NT2/D1 (cell line): ENCODE measurements around the gene HSBP1.

Experiments used
- DNase-seq: peaks from one replicate; pipeline ENCODE4 v3.0.0-alpha.2; 2011; ENCODE audit warnings: low read depth, low spot score
- H3K27me3 ChIP-seq: 2 replicates; pipeline ENCODE4 v1.6.0; 2011; ENCODE audit warnings: mild to moderate bottlenecking; ENCODE audit not compliant: insufficient read length, insufficient read depth
- H3K36me3 ChIP-seq: 2 replicates; pipeline ENCODE4 v1.6.1; 2011; ENCODE audit warnings: mild to moderate bottlenecking, low read length, mixed read lengths; ENCODE audit not compliant: insufficient read depth, insufficient read length
- H3K4me1 ChIP-seq: 2 replicates; pipeline ENCODE4 v1.5.1; 2011; ENCODE audit not compliant: insufficient read depth, insufficient read length
- H3K4me3 ChIP-seq: 2 replicates; pipeline ENCODE4 v1.5.1; 2011; ENCODE audit warnings: low read depth; ENCODE audit not compliant: insufficient read length
- H3K9ac ChIP-seq: 2 replicates; pipeline ENCODE4 v1.6.0; 2011; ENCODE audit warnings: low read depth; ENCODE audit not compliant: insufficient read length
- H3K9me3 ChIP-seq: 2 replicates; pipeline ENCODE4 v1.5.1; 2011; ENCODE audit warnings: mild to moderate bottlenecking, low read length; ENCODE audit not compliant: insufficient read depth
- SUZ12 ChIP-seq: IDR thresholded peaks from 2 replicates; pipeline ENCODE4 v1.6.1; 2011; ENCODE audit not compliant: insufficient read length, insufficient read depth; ENCODE audit errors: extremely low read depth
- YY1 ChIP-seq: IDR thresholded peaks from 2 replicates; pipeline ENCODE4 v1.6.1; 2011; ENCODE audit not compliant: insufficient read length, insufficient read depth
- ZNF274 ChIP-seq: IDR thresholded peaks from 2 replicates; pipeline ENCODE4 v1.6.1; 2011; ENCODE audit warnings: mild to moderate bottlenecking, low read depth, low read length

Gene HSBP1

GRCh38 chr16:83807710-83808572, at the start of gene HSBP1:
HSBP1 (plus strand) TSS chr16:83807978; CDS start chr16:83808077, 99 bp downstream.
- Histone ChIP-seq H3K36me3 (peaks cover 38% of the 10 kb centered on the region), H3K4me1 (no peaks in the 10 kb centered on the region), H3K27me3 (no peaks in the 10 kb centered on the region), H3K9me3 (no peaks in the 10 kb centered on the region), H3K9ac (peak within 1 kb of the TSS; percentile 94), H3K4me3 (peak within 1 kb of the TSS; percentile 96)
- DNase-seq: peak; percentile 87
- no peak for TF ChIP-seq YY1

GRCh38 chr16:83762141-83762991, 45.4 kb upstream of the HSBP1 start:
- Histone ChIP-seq H3K27me3 (no peaks in the 10 kb centered on the region), H3K9me3 (peaks cover 21% of the 10 kb centered on the region), H3K36me3 (no peaks in the 10 kb centered on the region), H3K9ac (no peak overlapping the region), H3K4me1 (no peaks in the 10 kb centered on the region), H3K4me3 (no peak overlapping the region)
- TF ChIP-seq YY1 (no peak), SUZ12 (no peak), ZNF274 (no peak)
- DNase-seq: no peak

GRCh38 chr16:83762992-83763358, 44.8 kb upstream of the HSBP1 start:
- Histone ChIP-seq H3K27me3 (no peaks in the 10 kb centered on the region), H3K36me3 (no peaks in the 10 kb centered on the region), H3K9me3 (peaks cover 20% of the 10 kb centered on the region), H3K4me3 (no peak overlapping the region), H3K4me1 (no peaks in the 10 kb centered on the region), H3K9ac (no peak overlapping the region)
- DNase-seq: no peak
- TF ChIP-seq SUZ12: no peak
- no peak for TF ChIP-seq ZNF274
- TF ChIP-seq YY1: no peak

GRCh38 chr16:83768986-83769385, 38.8 kb upstream of the HSBP1 start:
- Histone ChIP-seq H3K4me3 (no peak overlapping the region), H3K9me3 (peaks cover 28% of the 10 kb centered on the region; the same call in 1 of the 2 replicates), H3K36me3 (no peaks in the 10 kb centered on the region), H3K4me1 (peaks cover 2% of the 10 kb centered on the region), H3K9ac (no peak overlapping the region), H3K27me3 (no peaks in the 10 kb centered on the region)
- TF ChIP-seq ZNF274 (no peak), SUZ12 (no peak), YY1 (no peak)
- DNase-seq: peak; percentile 64

GRCh38 chr16:83769397-83770008, 38.3 kb upstream of the HSBP1 start:
- no peak overlapping the region for H3K9ac ChIP-seq

GRCh38 chr16:83771306-83771942, 36.4 kb upstream of the HSBP1 start:
- no peak for TF ChIP-seq YY1
- TF ChIP-seq ZNF274: no peak
- Histone ChIP-seq H3K27me3 (no peaks in the 10 kb centered on the region), H3K9ac (no peak overlapping the region), H3K36me3 (no peaks in the 10 kb centered on the region), H3K9me3 (peaks cover 28% of the 10 kb centered on the region; the same call in 1 of the 2 replicates), H3K4me1 (peaks cover 2% of the 10 kb centered on the region), H3K4me3 (no peak overlapping the region)
- no peak for DNase-seq

More at GRCh38 chr16:83769397-83770008, 38.3 kb upstream of the HSBP1 start:
- Histone ChIP-seq H3K27me3 (no peaks in the 10 kb centered on the region), H3K36me3 (no peaks in the 10 kb centered on the region), H3K4me3 (no peak overlapping the region), H3K9me3 (peaks cover 28% of the 10 kb centered on the region; the same call in 1 of the 2 replicates), H3K4me1 (peaks cover 2% of the 10 kb centered on the region)
- DNase-seq: peak; percentile 44
- TF ChIP-seq SUZ12 (no peak), ZNF274 (no peak), YY1 (no peak)
